Glutamatergic neuron (in vitro differentiated cells): ENCODE results near the gene ELFN1. TPM values are rescaled to one million over a fixed set of nuclear protein-coding genes. Genes with fewer than 3 reads are reported as not detected.

Source experiments
- DNase-seq: peaks from one replicate; pipeline ENCODE4 v3.0.0; 2022
- H3K27ac Mint-ChIP-seq: one replicate; pipeline ENCODE4 v1.8.0; 2020; ENCODE audit warnings: mild to moderate bottlenecking, mixed read lengths, inconsistent platforms; ENCODE audit not compliant: unreplicated experiment
- H3K27me3 Mint-ChIP-seq: one replicate; pipeline ENCODE4 v1.8.0; 2020; ENCODE audit warnings: mild to moderate bottlenecking, moderate library complexity, mixed read lengths, inconsistent platforms; ENCODE audit not compliant: unreplicated experiment
- H3K36me3 Mint-ChIP-seq: one replicate; pipeline ENCODE4 v1.8.0; 2020; ENCODE audit warnings: mild to moderate bottlenecking, mixed read lengths, inconsistent platforms; ENCODE audit not compliant: unreplicated experiment
- H3K4me1 Mint-ChIP-seq: one replicate; pipeline ENCODE4 v1.8.0; 2020; ENCODE audit warnings: mild to moderate bottlenecking, low read depth, mixed read lengths, inconsistent platforms; ENCODE audit not compliant: unreplicated experiment
- H3K4me3 Mint-ChIP-seq: one replicate; pipeline ENCODE4 v1.8.0; 2020; ENCODE audit warnings: mild to moderate bottlenecking, mixed read lengths, inconsistent platforms; ENCODE audit not compliant: unreplicated experiment
- H3K9me3 Mint-ChIP-seq: one replicate; pipeline ENCODE4 v1.8.0; 2020; ENCODE audit warnings: mild to moderate bottlenecking, moderate library complexity, mixed read lengths, inconsistent platforms; ENCODE audit not compliant: unreplicated experiment
- CTCF ChIP-seq: fragments of 200-600 bp; sonication (generic); IDR thresholded peaks from one replicate; pipeline ENCODE4 v1.5.0; 2021; ENCODE audit not compliant: partially characterized antibody, unreplicated experiment
- total RNA-seq: library from RNA; stranded (reverse); fragmentation: NEBNext Ultra II Directional; extraction: Animal tissue kit (Norgen Biotek cat#: 25700); gene quantifications from one replicate; pipeline ENCODE4 v1.2.1, GENCODE V29; 2021; ENCODE audit not compliant: unreplicated experiment

Gene ELFN1
- total RNA-seq, 1 donor from 2014 or later, result 40.0 TPM

GRCh38 chr7:1775389-1775788, 105.3 kb downstream of the ELFN1 start:
- Mint-ChIP-seq H3K27ac (no peak overlapping the region), H3K9me3 (peaks cover 8% of the 10 kb centered on the region), H3K4me1 (no peaks in the 10 kb centered on the region), H3K36me3 (peaks cover 19% of the 10 kb centered on the region), H3K4me3 (no peak overlapping the region), H3K27me3 (no peaks in the 10 kb centered on the region)
- no peak for DNase-seq
- TF ChIP-seq CTCF, result no peak

GRCh38 chr7:1777122-1777521, 107.0 kb downstream of the ELFN1 start:
- H3K27ac Mint-ChIP-seq, result no peak overlapping the region

GRCh38 chr7:1779445-1779844, 109.4 kb downstream of the ELFN1 start:
- no peak overlapping the region for H3K27ac Mint-ChIP-seq
- H3K27me3 Mint-ChIP-seq, result peaks cover 3% of the 10 kb centered on the region
- no peaks in the 10 kb centered on the region for H3K4me1 Mint-ChIP-seq
- no peak overlapping the region for H3K4me3 Mint-ChIP-seq
- H3K9me3 Mint-ChIP-seq, result peaks cover 8% of the 10 kb centered on the region
- no peak for DNase-seq
- peaks cover 13% of the 10 kb centered on the region for H3K36me3 Mint-ChIP-seq
- TF ChIP-seq CTCF, result no peak

More at GRCh38 chr7:1777122-1777521, 107.0 kb downstream of the ELFN1 start:
- Mint-ChIP-seq H3K4me1 (no peaks in the 10 kb centered on the region), H3K9me3 (peaks cover 8% of the 10 kb centered on the region), H3K27me3 (peaks cover 3% of the 10 kb centered on the region), H3K36me3 (peaks cover 19% of the 10 kb centered on the region), H3K4me3 (no peak overlapping the region)
- DNase-seq, result no peak
- TF ChIP-seq CTCF, result no peak

- no peak for DNase-seq
- H3K27ac Mint-ChIP-seq, result no peak overlapping the region
- no peaks in the 10 kb centered on the region for H3K4me1 Mint-ChIP-seq
- no peak overlapping the region for H3K4me3 Mint-ChIP-seq
- H3K27me3 Mint-ChIP-seq, result peaks cover 3% of the 10 kb centered on the region
- no peak for TF ChIP-seq CTCF
- peaks cover 7% of the 10 kb centered on the region for H3K9me3 Mint-ChIP-seq
- peaks cover 22% of the 10 kb centered on the region for H3K36me3 Mint-ChIP-seq
Observed at GRCh38 chr7:1781369-1781768, 111.3 kb downstream of the ELFN1 start.

GRCh38 chr7:1785839-1786238, 115.8 kb downstream of the ELFN1 start:
- H3K4me1 Mint-ChIP-seq, result no peaks in the 10 kb centered on the region
- no peak overlapping the region for H3K27ac Mint-ChIP-seq
- H3K4me3 Mint-ChIP-seq, result no peak overlapping the region
- peaks cover 11% of the 10 kb centered on the region for H3K36me3 Mint-ChIP-seq
- no peak for DNase-seq
- H3K27me3 Mint-ChIP-seq, result peaks cover 3% of the 10 kb centered on the region
- H3K9me3 Mint-ChIP-seq, result peaks cover 6% of the 10 kb centered on the region
- no peak for TF ChIP-seq CTCF
